PC-3 (cell line): ENCODE measurements around the gene KAT2B. TPM values are rescaled to one million over a fixed set of nuclear protein-coding genes. Genes with fewer than 3 reads are reported as not detected.

Experiments used
- ATAC-seq: fragments of 200-7000 bp; cut with Tn5 transposase; 2 replicates; pipeline ENCODE4 v1.9.1; 2020; ENCODE audit warnings: mild to moderate bottlenecking, moderate library complexity
- BruUV-seq: library from RNA; stranded (reverse); fragments of 400-500 nt; replicated peaks from 2 replicates; lab custom pipeline; 2021; lab: Mats Ljungman, UMichigan
- CTCF ChIA-PET: fragments of 300-600 bp; sonication (Branson Sonifier 250); formaldehyde crosslinking; loops from one replicate; lab custom pipeline; 2022; ENCODE audit warnings: antibody characterized with exemption; lab: Charles Lee
- POLR2A ChIA-PET: fragments of 300-600 bp; sonication (Branson Sonifier 250); formaldehyde crosslinking; loops from one replicate; lab custom pipeline; 2022; ENCODE audit warnings: antibody characterized with exemption; ENCODE audit not compliant: unreplicated experiment; lab: Charles Lee
- DNase-seq: peaks from one replicate; pipeline ENCODE4 v3.0.0-alpha.2; 2015
- H2AFZ ChIP-seq: fragments of 300-600 bp; sonication (generic); 2 replicates; pipeline ENCODE4 v1.6.0; 2016; ENCODE audit warnings: antibody characterized with exemption, low read length
- H3F3A ChIP-seq: fragments of 300-600 bp; sonication (generic); one replicate; pipeline ENCODE4 v1.6.0; 2017; ENCODE audit warnings: antibody characterized with exemption, low read length, control low read depth, mild to moderate bottlenecking; ENCODE audit not compliant: unreplicated experiment
- H3K27ac ChIP-seq: fragments of 300-600 bp; sonication (generic); 2 replicates; pipeline ENCODE4 v1.5.1; 2016; ENCODE audit warnings: mild to moderate bottlenecking, low read length
- H3K27me3 ChIP-seq: fragments of 300-600 bp; sonication (generic); 2 replicates; pipeline ENCODE4 v1.6.1; 2016; ENCODE audit warnings: low read length, mixed read lengths
- H3K36me3 ChIP-seq: fragments of 300-600 bp; sonication (generic); 2 replicates; pipeline ENCODE4 v1.6.1; 2016; ENCODE audit warnings: low read depth, mixed run types, low read length, mixed read lengths
- H3K4me1 ChIP-seq: fragments of 300-600 bp; sonication (generic); 2 replicates; pipeline ENCODE4 v1.5.1; 2016; ENCODE audit warnings: low read length; ENCODE audit not compliant: insufficient read depth
- H3K4me2 ChIP-seq: fragments of 300-600 bp; sonication (generic); 2 replicates; pipeline ENCODE4 v1.6.0; 2016; ENCODE audit warnings: low read length
- H3K4me3 ChIP-seq: fragments of 300-600 bp; sonication (generic); 2 replicates; pipeline ENCODE4 v1.5.1; 2016; ENCODE audit warnings: mild to moderate bottlenecking, low read length, mixed read lengths
- H3K79me2 ChIP-seq: fragments of 300-600 bp; sonication (generic); 2 replicates; pipeline ENCODE4 v1.6.1; 2017; ENCODE audit warnings: low read length, mixed read lengths
- H3K9ac ChIP-seq: fragments of 300-600 bp; sonication (generic); 2 replicates; pipeline ENCODE4 v1.6.0; 2016; ENCODE audit warnings: mild to moderate bottlenecking, low read length
- H3K9me2 ChIP-seq: fragments of 300-600 bp; sonication (generic); replicated peaks from 2 replicates; pipeline ENCODE4 v1.6.1; 2016; ENCODE audit warnings: mixed run types, low read length, mixed read lengths
- H3K9me3 ChIP-seq: fragments of 300-600 bp; sonication (generic); 2 replicates; pipeline ENCODE4 v1.6.1; 2016; ENCODE audit warnings: low read length, mixed read lengths
- H4K20me1 ChIP-seq: fragments of 300-600 bp; sonication (generic); 2 replicates; pipeline ENCODE4 v1.6.1; 2016; ENCODE audit warnings: low read length, mixed read lengths
- EZH2 ChIP-seq: fragments of 300-600 bp; sonication (generic); IDR thresholded peaks from one replicate; pipeline ENCODE4 v1.6.1; 2017; ENCODE audit warnings: antibody characterized with exemption, mild to moderate bottlenecking, low read length; ENCODE audit not compliant: unreplicated experiment
- EZH2phosphoT487 ChIP-seq: fragments of 300-600 bp; sonication (generic); IDR thresholded peaks from 2 replicates; pipeline ENCODE4 v1.6.1; 2018; ENCODE audit warnings: mild to moderate bottlenecking, antibody characterized with exemption, low read length, borderline replicate concordance
- intact Hi-C: fragments of 100-400 bp; cut with micrococcal nuclease; formaldehyde crosslinking; loops from 2 replicates; pipeline ENCODE4 v1.9.0; 2023
- total RNA-seq: library from RNA; depleted of rRNA; stranded (reverse); fragments of >200 nt; gene quantifications from 2 replicates; pipeline ENCODE4 v1.2.3, GENCODE V29; 2014
- TF ChIP-seq, protein P1 (sequence below): fragments of 300-600 bp; sonication (generic); conservative IDR thresholded peaks from 2 replicates; pipeline ENCODE4 v1.5.1; 2017; ENCODE audit warnings: antibody characterized with exemption, low read depth, mild to moderate bottlenecking, low read length

Gene KAT2B
- total RNA-seq, 1 experiment from 2014 or later: 11.9 TPM

- H2AFZ ChIP-seq: no peak overlapping the region
- no peaks in the 10 kb centered on the region for H3K4me1 ChIP-seq
- intact Hi-C loops: no loop called here
- no peak overlapping the region for H3K9ac ChIP-seq
- H3F3A ChIP-seq: no peaks in the 10 kb centered on the region
- ChIA-PET CTCF (no interaction called here), POLR2A (no interaction called here)
- H3K79me2 ChIP-seq: no peaks in the 10 kb centered on the region
- TF ChIP-seq, protein P1, sequence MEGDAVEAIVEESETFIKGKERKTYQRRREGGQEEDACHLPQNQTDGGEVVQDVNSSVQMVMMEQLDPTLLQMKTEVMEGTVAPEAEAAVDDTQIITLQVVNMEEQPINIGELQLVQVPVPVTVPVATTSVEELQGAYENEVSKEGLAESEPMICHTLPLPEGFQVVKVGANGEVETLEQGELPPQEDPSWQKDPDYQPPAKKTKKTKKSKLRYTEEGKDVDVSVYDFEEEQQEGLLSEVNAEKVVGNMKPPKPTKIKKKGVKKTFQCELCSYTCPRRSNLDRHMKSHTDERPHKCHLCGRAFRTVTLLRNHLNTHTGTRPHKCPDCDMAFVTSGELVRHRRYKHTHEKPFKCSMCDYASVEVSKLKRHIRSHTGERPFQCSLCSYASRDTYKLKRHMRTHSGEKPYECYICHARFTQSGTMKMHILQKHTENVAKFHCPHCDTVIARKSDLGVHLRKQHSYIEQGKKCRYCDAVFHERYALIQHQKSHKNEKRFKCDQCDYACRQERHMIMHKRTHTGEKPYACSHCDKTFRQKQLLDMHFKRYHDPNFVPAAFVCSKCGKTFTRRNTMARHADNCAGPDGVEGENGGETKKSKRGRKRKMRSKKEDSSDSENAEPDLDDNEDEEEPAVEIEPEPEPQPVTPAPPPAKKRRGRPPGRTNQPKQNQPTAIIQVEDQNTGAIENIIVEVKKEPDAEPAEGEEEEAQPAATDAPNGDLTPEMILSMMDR: no peak
- no peak for TF ChIP-seq EZH2
- H3K9me2 ChIP-seq: no peaks in the 10 kb centered on the region
- no TSS peak for BruUV-seq
- no peaks in the 10 kb centered on the region for H3K36me3 ChIP-seq
- H3K9me3 ChIP-seq: no peaks in the 10 kb centered on the region
- ATAC-seq (peak; percentile 27), DNase-seq (peak; percentile 15)
- H3K27ac ChIP-seq: no peak overlapping the region
- no peak overlapping the region for H3K4me2 ChIP-seq
- no peaks in the 10 kb centered on the region for H3K27me3 ChIP-seq
- no peaks in the 10 kb centered on the region for H4K20me1 ChIP-seq
- H3K4me3 ChIP-seq: no peak overlapping the region
These were observed 40.8 kb downstream of the KAT2B start for GRCh38 chr3:20080956-20081554.

DNA sequence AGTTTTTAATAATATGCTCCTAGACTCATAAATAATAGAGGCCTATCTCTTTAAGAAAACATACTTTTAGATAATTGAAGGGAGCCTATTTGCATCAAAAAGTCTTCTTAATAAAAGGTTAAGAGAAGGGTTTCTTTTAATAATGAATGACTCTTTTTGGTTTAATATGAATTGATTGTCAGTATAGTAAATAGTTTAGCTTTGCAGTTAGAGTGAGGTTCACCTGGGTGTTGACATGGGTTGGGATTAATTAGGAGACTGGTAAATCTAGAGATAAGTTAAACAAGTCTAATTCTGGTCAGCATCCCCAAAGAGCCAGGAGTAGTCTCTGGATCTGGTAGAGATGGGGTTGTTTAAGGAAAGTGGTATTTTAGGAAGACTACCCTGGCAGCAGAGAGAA lies 43.0 kb downstream of the KAT2B start:
- H3F3A ChIP-seq: no peaks in the 10 kb centered on the region
- H4K20me1 ChIP-seq: no peaks in the 10 kb centered on the region
- intact Hi-C loops: no loop called here
- DNase-seq: no peak
- no TSS peak for BruUV-seq
- H3K4me2 ChIP-seq: no peak overlapping the region
- H3K4me1 ChIP-seq: no peaks in the 10 kb centered on the region
- no peak for ATAC-seq
- no peak overlapping the region for H3K4me3 ChIP-seq
- no peak for TF ChIP-seq EZH2
- TF ChIP-seq EZH2phosphoT487: no peak
- TF ChIP-seq, protein P1: no peak
- no peaks in the 10 kb centered on the region for H3K36me3 ChIP-seq
- H3K9ac ChIP-seq: no peak overlapping the region
- no peak overlapping the region for H3K27ac ChIP-seq
- no peaks in the 10 kb centered on the region for H3K27me3 ChIP-seq
- ChIA-PET POLR2A (no interaction called here), CTCF (no interaction called here)
- H3K79me2 ChIP-seq: no peaks in the 10 kb centered on the region
- no peak overlapping the region for H2AFZ ChIP-seq
- no peaks in the 10 kb centered on the region for H3K9me3 ChIP-seq
- no peaks in the 10 kb centered on the region for H3K9me2 ChIP-seq

GRCh38 chr3:20083953-20084352 lies 43.7 kb downstream of the KAT2B start:
- no peak for DNase-seq
- no peak for ATAC-seq
- no TSS peak for BruUV-seq
- Histone ChIP-seq H3K9me2 (no peaks in the 10 kb centered on the region), H3K9me3 (no peaks in the 10 kb centered on the region), H3K36me3 (no peaks in the 10 kb centered on the region), H3K4me1 (no peaks in the 10 kb centered on the region), H3K27me3 (no peaks in the 10 kb centered on the region), H3F3A (no peaks in the 10 kb centered on the region), H3K9ac (no peak overlapping the region), H3K4me2 (no peak overlapping the region), H3K79me2 (no peaks in the 10 kb centered on the region), H3K27ac (no peak overlapping the region), H3K4me3 (no peak overlapping the region), H4K20me1 (no peaks in the 10 kb centered on the region), H2AFZ (no peak overlapping the region)
- CTCF ChIA-PET: no interaction called here
- POLR2A ChIA-PET: no interaction called here
- TF ChIP-seq, protein P1: no peak
- TF ChIP-seq EZH2: no peak
- no peak for TF ChIP-seq EZH2phosphoT487
- intact Hi-C loops: no loop called here
